ENCODE measurements around the gene NAIF1. TPM values are rescaled to one million over a fixed set of nuclear protein-coding genes. Genes with fewer than 3 reads are reported as not detected.

Gene NAIF1
- total RNA-seq, 6 experiments from 2014 or later = 3.9 to 6.8 (median 5.7) TPM

GRCh38 chr9:128084746-128085145, 17.6 kb upstream of the NAIF1 start:
- no peaks in the 10 kb centered on the region for H3K36me3 ChIP-seq
- no peaks in the 10 kb centered on the region for H3K9me3 ChIP-seq
- no peak overlapping the region for H3K4me3 ChIP-seq
- H3K4me1 ChIP-seq = peaks cover 0 to 18% (median under 1%) of the 10 kb centered on the region in 4 donors
- ATAC-seq (no peak), DNase-seq (no peak)
- TF ChIP-seq POLR2A (IDR thresholded peaks at IDR 0.05) = no peak
- H3K27ac ChIP-seq = no peak overlapping the region
- H3K27me3 ChIP-seq = no peaks in the 10 kb centered on the region
- WGBS (ENCODE audit: insufficient coverage, low coverage, low lambda C conversion rate, missing lambda C conversion rate) = 88% methylated on average over 4 of the region's 4 CpGs
- intact Hi-C loops (cut with DNase I) = no loop called here

- H3K4me1 ChIP-seq = peaks cover 0 to 40% (median 7%) of the 10 kb centered on the region in 4 donors
- TF ChIP-seq CTCF (IDR thresholded peaks at IDR 0.05) (no peak), POLR2A (IDR thresholded peaks at IDR 0.05) (no peak)
- H3K27me3 ChIP-seq = no peaks in the 10 kb centered on the region
- WGBS (ENCODE audit: insufficient coverage, low coverage, low lambda C conversion rate, missing lambda C conversion rate) = 80% methylated on average over 5 of the region's 7 CpGs
- H3K36me3 ChIP-seq = no peaks in the 10 kb centered on the region
- no peak overlapping the region for H3K27ac ChIP-seq
- ATAC-seq = no peak
- H3K4me3 ChIP-seq = no peak overlapping the region
- DNase-seq = no peak
- intact Hi-C loops (cut with DNase I) = no loop called here
- H3K9me3 ChIP-seq = no peaks in the 10 kb centered on the region
Measured at GRCh38 chr9:128082151-128082550, 15.0 kb upstream of the NAIF1 start.

GRCh38 chr9:128081056-128081455, 13.9 kb upstream of the NAIF1 start:
- Histone ChIP-seq H3K27ac (no peak overlapping the region), H3K4me3 (no peak overlapping the region), H3K4me1 (peaks cover 0 to 40% (median 7%) of the 10 kb centered on the region in 4 donors), H3K27me3 (no peaks in the 10 kb centered on the region), H3K36me3 (no peaks in the 10 kb centered on the region), H3K9me3 (no peaks in the 10 kb centered on the region)
- TF ChIP-seq CTCF (IDR thresholded peaks at IDR 0.05) = no peak
- no peak for TF ChIP-seq POLR2A (IDR thresholded peaks at IDR 0.05)
- ATAC-seq = peak in 1 of 4 donors; percentile 27
- DNase-seq = no peak
- intact Hi-C loops (cut with DNase I) = no loop called here
- WGBS (ENCODE audit: insufficient coverage, low coverage, low lambda C conversion rate, missing lambda C conversion rate) = 39% methylated on average over 3 of the region's 3 CpGs

- Histone ChIP-seq H3K36me3 (no peaks in the 10 kb centered on the region), H3K9me3 (no peaks in the 10 kb centered on the region), H3K27ac (peak overlapping the region in 1 of 3 donors; percentile 74), H3K27me3 (no peaks in the 10 kb centered on the region), H3K4me1 (peaks cover 0 to 40% (median 7%) of the 10 kb centered on the region in 4 donors), H3K4me3 (no peak overlapping the region)
- ATAC-seq = no peak
- no peak for DNase-seq
- intact Hi-C loops (cut with DNase I) = no loop called here
- WGBS (ENCODE audit: insufficient coverage, low coverage, low lambda C conversion rate, missing lambda C conversion rate) = 94% methylated on average over 5 of the region's 5 CpGs
- TF ChIP-seq CTCF (IDR thresholded peaks at IDR 0.05) = no peak
- TF ChIP-seq POLR2A (IDR thresholded peaks at IDR 0.05) = no peak
Measured at GRCh38 chr9:128080206-128080605, 13.1 kb upstream of the NAIF1 start.

- ATAC-seq = peak; percentile 69 to 88 (median 82)
- H3K27me3 ChIP-seq = no peaks in the 10 kb centered on the region
- WGBS (ENCODE audit: insufficient coverage, low coverage, low lambda C conversion rate, missing lambda C conversion rate) = 55% methylated on average over 9 of the region's 11 CpGs
- DNase-seq = peak in 1 of 3 donors; percentile 74
- TF ChIP-seq POLR2A (IDR thresholded peaks at IDR 0.05) = no peak
- TF ChIP-seq CTCF (IDR thresholded peaks at IDR 0.05) = no peak
- no peaks in the 10 kb centered on the region for H3K36me3 ChIP-seq
- peaks cover 0 to 47% (median 11%) of the 10 kb centered on the region in 4 donors for H3K4me1 ChIP-seq
- intact Hi-C loops (cut with DNase I) = no loop called here
- H3K27ac ChIP-seq = peak overlapping the region in 1 of 3 donors; percentile 74
- no peak overlapping the region for H3K4me3 ChIP-seq
- no peaks in the 10 kb centered on the region for H3K9me3 ChIP-seq
Measured at GRCh38 chr9:128078504-128079434, 11.6 kb upstream of the NAIF1 start.
